CD4-positive, alpha-beta T cell treated with Interferon alpha-2 for 1 hour (primary cell): ENCODE data around the gene FAM237A.

ENCODE experiments used
- DNase-seq, 2 donors: peaks; one replicate each; pipeline ENCODE4 v3.0.0-alpha.2; 2020 to 2022

FAM237A gene

GRCh38 chr2:206642075-206643025 lies at the start of gene FAM237A:
FAM237A (plus strand) TSS chr2:206642487; CDS start chr2:206644237, 1,750 bp downstream.
- no peak for DNase-seq

- DNase-seq: no peak
Observed at GRCh38 chr2:206597717-206598218, 44.5 kb upstream of the FAM237A start.

- no peak for DNase-seq
Observed at GRCh38 chr2:206603243-206603642, 39.0 kb upstream of the FAM237A start.

GRCh38 chr2:206610451-206610850 lies 31.8 kb upstream of the FAM237A start:
- DNase-seq: no peak

GRCh38 chr2:206611191-206611590 lies 31.1 kb upstream of the FAM237A start:
- DNase-seq: no peak

GRCh38 chr2:206611736-206612135 lies 30.6 kb upstream of the FAM237A start:
- DNase-seq: no peak

GRCh38 chr2:206614811-206615210 lies 27.5 kb upstream of the FAM237A start:
- no peak for DNase-seq

- no peak for DNase-seq
Observed at GRCh38 chr2:206615417-206616089, 26.7 kb upstream of the FAM237A start.

GRCh38 chr2:206616151-206616550 lies 26.1 kb upstream of the FAM237A start:
- no peak for DNase-seq

GRCh38 chr2:206619011-206619410 lies 23.3 kb upstream of the FAM237A start:
- no peak for DNase-seq

GRCh38 chr2:206626108-206626507 lies 16.2 kb upstream of the FAM237A start:
- DNase-seq: no peak

GRCh38 chr2:206627632-206628031 lies 14.7 kb upstream of the FAM237A start:
- no peak for DNase-seq

- DNase-seq: no peak
Observed at GRCh38 chr2:206631340-206631739, 10.9 kb upstream of the FAM237A start.

- no peak for DNase-seq
Observed at GRCh38 chr2:206635015-206635414, 7.3 kb upstream of the FAM237A start.

GRCh38 chr2:206639636-206640035 lies 2.7 kb upstream of the FAM237A start:
- DNase-seq: no peak

GRCh38 chr2:206641226-206641625 lies 1.1 kb upstream of the FAM237A start:
- no peak for DNase-seq

GRCh38 chr2:206647985-206648384 lies 5.7 kb downstream of the FAM237A start:
- DNase-seq: no peak

GRCh38 chr2:206657087-206657486 lies 14.8 kb downstream of the FAM237A start:
- DNase-seq: no peak

GRCh38 chr2:206665251-206665650 lies 23.0 kb downstream of the FAM237A start:
- DNase-seq: no peak

- no peak for DNase-seq
Observed at GRCh38 chr2:206670531-206671319, 28.4 kb downstream of the FAM237A start.

GRCh38 chr2:206683546-206683945 lies 41.3 kb downstream of the FAM237A start:
- no peak for DNase-seq

GRCh38 chr2:206688453-206688852 lies 46.2 kb downstream of the FAM237A start:
- DNase-seq: no peak

GRCh38 chr2:206688990-206689389 lies 46.7 kb downstream of the FAM237A start:
- peak in 1 of 2 donors; percentile 8 for DNase-seq
